GM23248 (cell line): ENCODE results near the gene HOXC10. TPM values are rescaled to one million over a fixed set of nuclear protein-coding genes. Genes with fewer than 3 reads are reported as not detected.

Experiments
- DNase-seq: peaks from one replicate; pipeline ENCODE4 v3.0.0-alpha.2; 2015
- H2AFZ ChIP-seq: fragments of 200-600 bp; sonication (generic); 2 replicates; pipeline ENCODE4 v1.6.1; 2016; ENCODE audit warnings: antibody characterized with exemption
- H3F3A ChIP-seq: fragments of 200-600 bp; sonication (generic); 2 replicates; pipeline ENCODE4 v1.6.1; 2016; ENCODE audit warnings: mild to moderate bottlenecking, antibody characterized with exemption, mixed run types; ENCODE audit not compliant: insufficient read depth
- H3K27ac ChIP-seq: fragments of 200-600 bp; sonication (generic); 2 replicates; pipeline ENCODE4 v1.5.1; 2016; ENCODE audit warnings: mild to moderate bottlenecking
- H3K27me3 ChIP-seq: fragments of 200-600 bp; sonication (generic); replicated peaks from 2 replicates; pipeline ENCODE4 v1.6.1; 2016; ENCODE audit warnings: mild to moderate bottlenecking; ENCODE audit not compliant: insufficient read depth
- H3K36me3 ChIP-seq: fragments of 200-600 bp; sonication (generic); 2 replicates; pipeline ENCODE4 v1.6.1; 2016; ENCODE audit warnings: low read depth, mild to moderate bottlenecking
- H3K4me1 ChIP-seq: fragments of 200-600 bp; sonication (generic); 2 replicates; pipeline ENCODE4 v1.6.1; 2016; ENCODE audit warnings: mild to moderate bottlenecking; ENCODE audit not compliant: insufficient read depth
- H3K4me2 ChIP-seq: fragments of 200-600 bp; sonication (generic); one replicate; pipeline ENCODE4 v1.6.1; 2016; ENCODE audit warnings: mild to moderate bottlenecking; ENCODE audit not compliant: unreplicated experiment
- H3K4me3 ChIP-seq: fragments of 200-600 bp; sonication (generic); 2 replicates; pipeline ENCODE4 v1.5.1; 2016; ENCODE audit warnings: mild to moderate bottlenecking
- H3K79me2 ChIP-seq: fragments of 200-600 bp; sonication (generic); 2 replicates; pipeline ENCODE4 v1.6.1; 2016; ENCODE audit warnings: mild to moderate bottlenecking; ENCODE audit not compliant: insufficient read depth
- H3K9ac ChIP-seq: fragments of 200-600 bp; sonication (generic); 2 replicates; pipeline ENCODE4 v1.6.1; 2016; ENCODE audit warnings: mild to moderate bottlenecking
- H3K9me2 ChIP-seq: fragments of 200-600 bp; sonication (generic); 2 replicates; pipeline ENCODE4 v1.6.1; 2016; ENCODE audit warnings: mixed run types, mild to moderate bottlenecking, moderate library complexity; ENCODE audit not compliant: insufficient read depth
- H3K9me3 ChIP-seq: fragments of 200-600 bp; sonication (generic); one replicate; pipeline ENCODE4 v1.6.1; 2017; ENCODE audit warnings: low read depth
- H4K20me1 ChIP-seq: fragments of 200-600 bp; sonication (generic); 2 replicates; pipeline ENCODE4 v1.6.0; 2016; ENCODE audit not compliant: insufficient read depth
- EZH2 ChIP-seq: fragments of 200-600 bp; sonication (generic); IDR thresholded peaks from 2 replicates; pipeline ENCODE4 v1.6.1; 2018; ENCODE audit warnings: antibody characterized with exemption, mild to moderate bottlenecking; ENCODE audit not compliant: insufficient read depth, poor library complexity, severe bottlenecking
- EZH2phosphoT487 ChIP-seq: fragments of 200-600 bp; sonication (generic); IDR thresholded peaks from 2 replicates; pipeline ENCODE4 v1.6.1; 2018; ENCODE audit warnings: antibody characterized with exemption, moderate library complexity, mild to moderate bottlenecking, low read depth; ENCODE audit not compliant: insufficient read depth
- WGBS, 2 experiments: methylation state at CpG; one replicate each; pipeline ENCODE4 v1.1.6; 2015 to 2017; ENCODE audit warnings: low lambda C conversion rate in 2 of 2, low coverage in 1 of 2; ENCODE audit errors: missing lambda C conversion rate in 2 of 2; 5-methylcytosine and 5-hydroxymethylcytosine counted together
- in situ Hi-C: fragments of 300-500 bp; cut with MboI; formaldehyde crosslinking; loops from 2 replicates; pipeline ENCODE4 v1.15.0; 2020
- polyA plus RNA-seq: library from polyadenylated mRNA; unstranded; fragments of >200 nt; fragmentation: Nextera tagmentation; extraction: Ambion mirVana; gene quantifications from 2 replicates; pipeline ENCODE4 v1.2.1, GENCODE V29; 2016
- total RNA-seq: library from RNA; depleted of rRNA; stranded (reverse); fragments of >200 nt; shearing (Covaris generic); gene quantifications from 2 replicates; pipeline ENCODE4 v1.2.3, GENCODE V29; 2014

The HOXC10 gene
- total and polyA plus RNA-seq, 2 experiments from 2014 or later: not detected

DNA sequence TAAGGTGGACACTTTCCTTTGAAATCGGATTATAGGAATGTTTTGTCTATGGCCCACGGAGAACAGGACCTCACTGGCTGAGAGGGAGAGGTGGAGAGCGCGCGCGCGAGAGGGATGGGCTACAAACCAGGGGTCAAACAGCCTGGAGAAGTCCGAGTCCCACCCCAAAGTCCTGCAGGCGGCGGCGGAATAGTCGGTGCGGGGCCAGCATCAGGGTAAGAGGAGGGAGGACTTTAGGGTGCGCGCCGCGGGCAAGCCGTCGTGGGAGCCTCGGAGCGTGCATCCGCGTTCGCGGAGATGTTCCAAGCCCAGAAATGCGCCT lies 20.5 kb downstream of the HOXC10 start:
- peaks cover 10% of the 10 kb centered on the region for H3K4me1 ChIP-seq
- no peak overlapping the region for H3K27ac ChIP-seq
- peaks cover 37% of the 10 kb centered on the region for H3K79me2 ChIP-seq
- no peak overlapping the region for H2AFZ ChIP-seq
- H3K36me3 ChIP-seq: no peaks in the 10 kb centered on the region
- DNase-seq: no peak
- H3K9ac ChIP-seq: no peak overlapping the region
- H3K4me3 ChIP-seq: no peak overlapping the region
- TF ChIP-seq EZH2phosphoT487 (no peak), EZH2 (no peak)
- H3F3A ChIP-seq: peaks cover 13% of the 10 kb centered on the region; the same call in 1 of the 2 replicates
- H3K27me3 ChIP-seq: no peaks in the 10 kb centered on the region
- H3K9me2 ChIP-seq: no peaks in the 10 kb centered on the region
- WGBS, 2 experiments: 25 to 29% methylated on average over 26 of the region's 26 CpGs
- no peak overlapping the region for H3K4me2 ChIP-seq
- no peaks in the 10 kb centered on the region for H4K20me1 ChIP-seq
- H3K9me3 ChIP-seq: no peaks in the 10 kb centered on the region
- in situ Hi-C loops: no loop called here

DNA sequence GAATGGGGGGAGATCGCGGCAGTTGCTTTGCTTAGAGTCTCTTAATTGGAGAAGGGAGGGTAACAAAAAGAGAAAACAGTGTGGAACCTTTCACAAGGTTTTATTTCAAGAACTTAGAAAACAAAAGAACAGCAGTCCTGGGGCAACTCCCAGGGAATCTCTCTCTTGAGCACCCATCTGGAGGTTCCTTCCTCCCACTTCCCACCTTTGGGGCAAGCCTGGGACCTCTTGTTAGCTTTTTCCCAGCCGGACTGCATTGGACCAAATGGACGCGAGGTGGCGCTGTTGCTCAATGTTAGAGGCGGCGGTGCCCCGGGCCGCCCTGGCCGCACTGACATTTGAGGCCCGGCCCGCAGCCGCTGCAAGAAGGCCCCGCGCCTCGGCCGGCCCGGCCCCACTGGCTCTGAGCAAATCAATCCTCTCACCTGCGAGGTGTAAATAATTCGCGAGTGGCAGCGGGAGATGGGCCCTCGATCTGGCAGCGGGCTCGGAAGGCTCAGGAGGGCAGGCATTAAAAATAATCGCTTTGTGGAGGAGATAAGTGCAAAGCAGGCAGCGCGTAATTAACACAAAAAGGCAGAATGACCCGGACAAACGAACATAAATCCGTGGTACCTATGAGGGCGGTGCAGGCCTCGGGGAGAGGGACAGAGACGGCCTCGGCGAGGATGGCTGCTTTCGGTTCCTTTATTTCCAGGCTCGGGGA lies 21.1 kb downstream of the HOXC10 start:
- H3K4me3 ChIP-seq: peak overlapping the region; percentile 48
- peaks cover 38% of the 10 kb centered on the region for H3K79me2 ChIP-seq

GRCh38 chr12:54006559-54007220 lies 21.7 kb downstream of the HOXC10 start:
- no peaks in the 10 kb centered on the region for H3K36me3 ChIP-seq
- no peaks in the 10 kb centered on the region for H4K20me1 ChIP-seq
- DNase-seq: no peak
- WGBS, 2 experiments: 90 to 92% methylated on average over 22 of the region's 22 CpGs
- peaks cover 13% of the 10 kb centered on the region; the same call in 1 of the 2 replicates for H3F3A ChIP-seq
- peaks cover 7% of the 10 kb centered on the region for H3K4me1 ChIP-seq
- H3K9me2 ChIP-seq: no peaks in the 10 kb centered on the region
- H3K4me2 ChIP-seq: no peak overlapping the region
- H3K4me3 ChIP-seq: 0 out of 2 replicates have a peak overlapping the region, but pooled peaks have one; percentile 48
- no peak for TF ChIP-seq EZH2phosphoT487
- no peak for TF ChIP-seq EZH2
- H3K27me3 ChIP-seq: no peaks in the 10 kb centered on the region
- no peaks in the 10 kb centered on the region for H3K9me3 ChIP-seq
- in situ Hi-C loops: no loop called here
- peaks cover 40% of the 10 kb centered on the region for H3K79me2 ChIP-seq
- H2AFZ ChIP-seq: peak overlapping the region; percentile 89
- H3K9ac ChIP-seq: peak overlapping the region; percentile 77
- H3K27ac ChIP-seq: no peak overlapping the region

More for the DNA sequence above, 21.1 kb downstream of the HOXC10 start:
- DNase-seq: peak; percentile 92
- H2AFZ ChIP-seq: peak overlapping the region; percentile 89
- peak overlapping the region; percentile 85 for H3K4me2 ChIP-seq
- in situ Hi-C loops: no loop called here
- 15 to 19% methylated on average over 39 of the region's 39 CpGs for WGBS, 2 experiments
- no peak for TF ChIP-seq EZH2
- no peak for TF ChIP-seq EZH2phosphoT487
- H3K4me1 ChIP-seq: peaks cover 7% of the 10 kb centered on the region
- peak overlapping the region; percentile 77 for H3K9ac ChIP-seq
- no peak overlapping the region for H3K27ac ChIP-seq
- H3F3A ChIP-seq: peaks cover 13% of the 10 kb centered on the region; the same call in 1 of the 2 replicates
- no peaks in the 10 kb centered on the region for H3K36me3 ChIP-seq
- no peaks in the 10 kb centered on the region for H3K9me3 ChIP-seq
- H4K20me1 ChIP-seq: no peaks in the 10 kb centered on the region
- H3K27me3 ChIP-seq: no peaks in the 10 kb centered on the region
- H3K9me2 ChIP-seq: no peaks in the 10 kb centered on the region

- H3K9me3 ChIP-seq: no peaks in the 10 kb centered on the region
- no peaks in the 10 kb centered on the region for H3K36me3 ChIP-seq
- no peak overlapping the region for H2AFZ ChIP-seq
- H3K4me2 ChIP-seq: peak overlapping the region; percentile 72
- H4K20me1 ChIP-seq: no peaks in the 10 kb centered on the region
- 0 out of 2 replicates have a peak overlapping the region, but pooled peaks have one; percentile 73 for H3K27ac ChIP-seq
- H3F3A ChIP-seq: peaks cover 19% of the 10 kb centered on the region
- no peaks in the 10 kb centered on the region for H3K27me3 ChIP-seq
- H3K4me3 ChIP-seq: peak overlapping the region; percentile 91
- in situ Hi-C loops: no loop called here
- no peaks in the 10 kb centered on the region for H3K9me2 ChIP-seq
- peaks cover 15% of the 10 kb centered on the region for H3K4me1 ChIP-seq
- TF ChIP-seq EZH2phosphoT487 (no peak), EZH2 (no peak)
- DNase-seq: peak; percentile 36
- 81 to 85% methylated on average over 2 of the region's 2 CpGs for WGBS, 2 experiments
- H3K79me2 ChIP-seq: peaks cover 48% of the 10 kb centered on the region
- peak overlapping the region; percentile 84; the same call in 1 of the 2 replicates for H3K9ac ChIP-seq
Measured at GRCh38 chr12:54007538-54008259, 22.8 kb downstream of the HOXC10 start.
